Activated naive CD4-positive, alpha-beta T cell treated with anti-CD3 and anti-CD28 coated beads, Interleukin-2, amount 50 U/mL, for 16 hours (primary cell): ENCODE measurements around the gene HIGD1C.
"Not testable (repeated sequence)": the region's sequence is repeated elsewhere in the genome, so short reads cannot be mapped to it uniquely, and the experiment has no call there.

Experiments
- DNase-seq: peaks from one replicate; pipeline ENCODE4 v3.0.0-alpha.2; 2020

Gene HIGD1C

DNA sequence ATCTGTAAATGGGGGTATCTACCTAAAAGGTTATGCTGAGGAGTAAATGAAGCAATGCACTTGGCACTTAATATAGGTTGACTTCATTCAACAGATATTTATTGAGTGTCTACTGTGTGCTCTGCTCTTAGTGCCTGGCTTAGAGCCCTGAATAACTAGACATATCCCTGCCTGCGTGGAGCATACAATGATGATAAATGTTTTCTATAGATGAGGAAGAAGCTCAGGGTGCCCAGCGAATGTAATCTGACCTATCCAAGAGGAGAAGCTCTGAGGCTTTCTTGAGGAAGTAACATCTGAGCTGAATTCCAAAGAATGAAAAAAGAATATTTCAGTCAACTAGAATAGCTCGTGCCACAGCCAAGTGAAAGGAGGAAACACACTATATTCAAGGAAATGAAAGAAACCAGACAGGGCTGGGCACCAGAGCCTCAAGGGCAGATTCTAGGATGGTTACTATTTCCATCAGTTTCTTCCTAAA lies 17.9 kb upstream of the HIGD1C start:
- no peak for DNase-seq

DNA sequence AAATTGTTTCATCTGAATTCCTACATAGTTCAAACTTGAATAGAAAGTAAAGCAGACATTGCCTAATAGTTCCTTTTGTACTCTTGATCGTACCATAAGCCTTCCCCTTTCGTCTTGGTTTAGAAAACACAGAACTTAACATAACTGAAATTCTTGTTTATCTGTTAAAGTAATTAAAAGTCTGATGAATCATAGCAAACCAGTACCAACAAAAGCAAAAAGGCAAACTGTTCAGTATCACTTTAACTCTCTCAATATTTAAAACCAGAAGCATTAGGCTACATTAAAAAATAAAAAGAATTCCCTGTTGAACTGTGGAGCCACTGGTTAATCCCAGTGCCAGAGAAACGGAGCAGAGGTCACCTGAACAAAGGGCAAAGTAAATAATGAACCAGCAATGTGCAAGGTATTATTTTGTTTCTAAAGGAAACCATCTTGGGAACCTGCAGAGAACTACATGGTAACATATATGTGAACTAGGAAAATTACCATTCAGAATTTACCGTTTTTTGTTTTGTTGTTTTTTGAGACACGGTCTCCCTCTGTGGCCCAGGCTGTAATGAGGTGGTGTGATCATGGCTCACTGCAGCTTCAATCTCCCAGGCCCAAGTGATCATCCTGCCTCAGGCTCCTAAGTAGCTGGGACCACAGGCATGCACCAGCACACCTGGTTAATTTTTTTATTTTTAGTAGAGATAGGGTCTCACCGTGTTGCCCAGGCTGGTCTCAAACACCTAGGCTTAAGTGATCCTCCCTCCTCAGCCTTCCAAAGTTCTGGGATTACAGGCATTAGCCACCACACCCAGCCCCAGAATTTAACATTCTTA lies 17.1 kb upstream of the HIGD1C start:
- no peak for DNase-seq

DNA sequence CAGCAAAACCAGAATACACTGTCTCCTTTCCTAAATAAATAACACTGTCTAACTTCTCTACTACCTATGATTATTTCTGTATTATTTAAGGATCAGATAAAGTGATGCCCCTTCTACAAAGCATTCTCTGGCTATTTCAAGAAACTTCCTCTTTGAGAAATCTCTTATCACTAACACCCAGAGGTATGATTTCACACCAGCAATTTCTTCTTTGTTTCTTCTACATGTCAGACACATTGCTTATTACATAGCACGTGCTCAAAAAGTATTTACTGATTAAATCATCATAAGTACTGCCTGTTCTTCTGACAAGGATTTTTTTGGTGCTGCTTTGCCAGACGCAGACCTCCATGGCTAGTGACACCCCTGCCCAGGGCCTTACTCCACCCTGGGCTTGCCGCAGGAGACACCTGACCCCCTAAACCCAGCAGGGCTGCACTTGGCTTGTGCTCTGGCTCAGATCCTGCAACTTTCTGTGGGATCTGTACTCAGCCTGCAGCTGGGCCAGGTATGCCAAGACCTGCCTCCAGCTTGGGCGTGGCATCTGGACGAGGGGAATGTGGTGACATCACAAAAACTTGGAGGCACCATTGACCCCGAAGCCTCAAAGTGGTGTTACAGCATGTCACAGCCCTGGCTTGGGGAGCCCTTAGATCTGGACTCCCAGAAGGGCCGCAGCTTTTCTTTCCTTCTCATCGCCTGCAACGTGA lies 15.4 kb upstream of the HIGD1C start:
- no peak for DNase-seq

DNA sequence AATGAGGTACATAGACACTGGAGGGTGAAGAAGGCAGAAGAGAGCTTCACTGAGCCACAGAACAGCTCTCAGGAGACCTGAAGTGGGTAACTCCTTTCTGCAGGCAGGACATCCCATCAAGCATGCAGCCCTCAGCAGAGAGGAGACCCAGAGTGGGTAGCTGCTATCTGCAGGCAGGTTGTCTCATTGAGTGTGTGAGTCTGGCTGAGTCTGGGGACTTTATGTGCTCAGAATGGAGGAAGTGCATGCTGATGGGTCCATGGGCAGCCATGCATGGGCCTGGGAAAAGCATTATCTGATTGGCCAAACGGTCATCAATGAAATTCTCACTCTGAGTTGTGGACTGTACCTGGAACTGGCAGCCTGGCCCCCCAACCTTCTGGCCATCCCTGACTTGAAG lies 14.7 kb upstream of the HIGD1C start:
- no peak for DNase-seq

GRCh38 chr12:50947933-50948626 lies 4.3 kb upstream of the HIGD1C start:
- DNase-seq, result no peak

GRCh38 chr12:50948798-50949197 lies 3.5 kb upstream of the HIGD1C start:
- no peak for DNase-seq

- DNase-seq, result no peak
Observed at GRCh38 chr12:50949801-50950302, 2.5 kb upstream of the HIGD1C start.

- DNase-seq, result no peak
Observed at GRCh38 chr12:50951112-50951511, 1.2 kb upstream of the HIGD1C start.

- DNase-seq, result no peak
Observed at GRCh38 chr12:50953047-50953446, 703 bp downstream of the HIGD1C start.

- DNase-seq, result not testable (repeated sequence)
Observed at GRCh38 chr12:50954789-50955188, 2.4 kb downstream of the HIGD1C start.

DNA sequence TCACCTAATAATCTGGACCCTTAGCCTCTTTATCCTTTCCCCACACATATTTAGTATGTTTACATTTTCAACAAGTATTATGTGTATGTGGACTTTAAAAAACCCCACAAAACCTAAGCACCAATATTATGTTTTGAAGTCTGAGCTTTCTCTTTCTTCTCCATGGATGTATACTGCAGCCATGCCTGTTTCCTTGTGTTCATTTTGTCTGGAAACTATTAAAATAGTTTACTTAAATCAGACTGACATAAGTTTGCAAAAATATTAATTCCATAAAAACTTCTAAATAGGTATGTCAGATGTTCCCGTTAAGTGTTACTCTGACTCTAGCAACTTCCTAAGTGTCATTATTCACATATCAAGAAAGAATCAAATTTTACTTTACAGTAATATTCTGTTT lies 2.9 kb downstream of the HIGD1C start:
- DNase-seq, result no peak

- DNase-seq, result no peak
Observed at GRCh38 chr12:50955697-50956096, 3.4 kb downstream of the HIGD1C start.

DNA sequence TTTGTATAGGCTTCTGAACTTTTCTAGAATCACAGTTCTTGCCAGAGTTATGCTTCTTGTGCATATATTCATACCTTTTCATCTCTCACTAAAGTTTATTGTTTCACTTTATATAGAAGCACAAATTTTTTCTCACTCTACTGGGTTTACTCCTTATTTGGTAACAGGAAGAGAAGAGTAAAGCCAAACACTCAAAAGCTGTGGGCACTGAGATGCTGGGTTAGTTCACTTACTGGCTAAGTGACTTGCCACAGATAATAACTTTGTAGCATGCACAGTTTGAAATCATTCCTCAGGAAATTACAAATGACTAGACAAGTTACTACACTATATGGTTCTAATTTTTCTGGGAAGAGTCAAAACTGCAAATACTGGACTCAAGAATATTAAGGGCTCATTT lies 7.8 kb downstream of the HIGD1C start:
- no peak for DNase-seq

GRCh38 chr12:50961708-50962107 lies 9.4 kb downstream of the HIGD1C start:
- no peak for DNase-seq

- no peak for DNase-seq
Observed at GRCh38 chr12:50964432-50964831, 12.1 kb downstream of the HIGD1C start.

DNA sequence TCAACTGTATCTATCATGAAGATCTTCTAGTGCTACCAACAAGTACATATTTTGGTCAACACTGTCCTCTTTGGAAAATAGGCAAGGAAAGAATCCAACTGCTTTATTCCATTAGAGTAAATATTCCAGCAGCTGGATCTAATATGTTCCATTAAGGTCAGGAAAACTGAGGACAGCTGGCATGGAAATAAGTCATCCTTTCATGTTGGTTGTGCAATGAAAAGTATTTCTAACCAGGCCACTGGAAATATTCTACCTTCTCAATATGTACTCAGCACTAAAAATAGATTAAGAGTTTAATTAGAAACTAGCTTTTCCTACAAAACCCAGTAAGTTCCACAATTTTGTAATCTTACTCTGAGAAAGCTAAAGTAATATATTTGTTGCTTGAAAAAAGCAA lies 19.6 kb downstream of the HIGD1C start:
- no peak for DNase-seq

DNA sequence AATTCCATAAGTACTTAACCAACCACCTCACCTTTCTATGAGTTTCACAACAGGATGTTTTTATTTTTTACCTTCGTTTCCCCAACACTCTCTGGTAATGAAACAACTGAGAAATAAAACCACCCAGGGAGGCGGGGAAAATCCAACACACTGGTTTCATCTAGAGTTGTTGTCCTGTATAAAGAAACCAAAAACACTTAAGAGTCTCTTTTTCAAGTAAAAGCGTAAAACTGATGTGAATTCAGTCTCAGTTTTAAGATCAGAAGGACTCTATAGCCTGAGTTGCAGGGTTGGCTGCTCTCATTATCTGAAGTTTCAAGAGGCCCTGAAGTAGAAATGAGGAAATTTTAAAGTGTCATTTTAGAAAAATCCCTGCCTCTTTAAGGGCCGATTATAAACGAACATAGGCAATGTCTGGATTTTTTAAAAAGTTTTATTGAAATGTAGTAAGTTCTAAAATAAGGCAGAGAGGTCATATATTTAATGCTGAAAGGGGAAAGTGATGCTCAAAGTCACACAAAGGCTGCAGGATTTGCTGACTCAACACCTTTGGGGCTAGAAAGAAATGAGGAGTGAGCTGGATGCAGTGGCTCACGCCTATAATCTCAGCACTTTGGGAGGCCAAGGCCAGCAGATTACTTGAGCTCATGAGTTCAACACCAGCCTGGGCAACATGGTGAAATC lies 27.2 kb downstream of the HIGD1C start:
- peak; percentile 53 for DNase-seq

- DNase-seq, result no peak
Observed at GRCh38 chr12:50980545-50980944, 28.2 kb downstream of the HIGD1C start.

DNA sequence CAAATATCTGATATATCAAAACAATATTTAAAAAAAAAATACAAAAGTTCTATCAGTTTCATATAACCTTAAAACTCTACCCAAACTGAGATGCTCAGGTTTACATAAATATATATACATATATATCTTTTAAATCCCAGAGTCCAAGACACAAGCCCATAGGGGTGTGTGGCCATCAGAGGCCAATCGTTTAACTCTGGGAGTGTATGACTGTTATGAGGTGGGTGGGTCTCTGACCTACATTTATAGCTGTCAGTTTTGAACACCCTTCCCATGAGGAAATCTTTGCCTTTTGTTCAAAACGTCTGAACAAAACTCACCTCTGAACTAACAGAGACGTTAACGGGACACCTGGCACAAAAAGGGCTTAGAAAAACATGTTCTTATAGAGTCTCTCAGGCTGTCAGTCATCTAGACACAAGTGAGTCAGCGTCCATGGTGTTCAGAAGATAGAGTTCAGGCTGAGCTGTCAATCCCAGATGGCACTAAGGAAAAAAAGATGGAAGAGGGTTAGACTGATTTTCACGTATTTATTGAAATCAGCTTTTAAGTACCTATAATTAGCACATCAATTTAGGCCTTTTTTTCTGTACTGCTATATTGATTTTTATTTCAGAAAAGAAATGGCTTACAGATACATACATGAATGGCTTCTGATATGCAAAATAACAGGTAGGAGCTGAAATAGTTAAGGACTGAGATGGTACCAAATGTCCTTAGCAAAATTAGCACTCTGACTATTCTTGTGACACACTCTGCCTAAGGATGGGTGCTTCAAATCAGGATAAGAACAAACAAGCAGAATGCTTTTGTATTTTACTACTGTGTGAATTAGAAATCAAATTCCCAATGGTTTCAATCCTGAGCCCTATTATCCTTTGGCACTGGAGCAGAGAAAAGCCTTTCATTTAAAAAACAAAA lies 29.2 kb downstream of the HIGD1C start:
- DNase-seq, result no peak

DNA sequence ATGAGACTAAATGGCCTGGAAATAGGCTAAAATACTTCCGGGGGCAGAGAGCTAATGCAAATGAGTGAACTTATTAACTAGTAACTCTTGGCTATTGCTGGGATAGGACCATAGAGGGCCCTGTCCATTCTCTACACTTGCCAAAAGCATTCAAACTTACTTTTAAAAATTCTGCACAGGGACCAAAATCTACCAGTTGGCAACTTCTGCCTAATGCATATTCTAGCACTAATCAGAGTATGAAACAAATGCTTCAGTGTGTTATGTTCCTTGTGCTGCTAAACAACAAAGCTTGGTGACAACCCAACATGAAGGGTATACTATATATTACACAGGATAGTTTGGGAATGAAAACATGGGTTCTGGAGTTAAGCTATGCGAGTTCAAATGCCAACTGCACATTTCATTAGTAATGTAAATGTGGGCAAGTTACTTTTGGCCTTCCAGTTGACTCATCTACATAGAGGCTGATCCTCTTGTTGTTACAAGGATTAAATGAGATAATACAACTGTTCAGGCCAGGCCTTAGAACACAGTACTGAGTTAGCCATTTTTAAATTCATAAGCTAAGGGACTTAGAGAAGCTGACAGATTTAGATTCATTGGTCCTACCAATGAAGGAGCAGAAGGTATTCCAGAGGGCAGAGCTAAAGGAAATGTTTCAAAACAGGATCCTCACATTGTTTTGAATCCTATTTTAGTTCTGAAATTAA lies 32.4 kb downstream of the HIGD1C start:
- DNase-seq, result no peak

DNA sequence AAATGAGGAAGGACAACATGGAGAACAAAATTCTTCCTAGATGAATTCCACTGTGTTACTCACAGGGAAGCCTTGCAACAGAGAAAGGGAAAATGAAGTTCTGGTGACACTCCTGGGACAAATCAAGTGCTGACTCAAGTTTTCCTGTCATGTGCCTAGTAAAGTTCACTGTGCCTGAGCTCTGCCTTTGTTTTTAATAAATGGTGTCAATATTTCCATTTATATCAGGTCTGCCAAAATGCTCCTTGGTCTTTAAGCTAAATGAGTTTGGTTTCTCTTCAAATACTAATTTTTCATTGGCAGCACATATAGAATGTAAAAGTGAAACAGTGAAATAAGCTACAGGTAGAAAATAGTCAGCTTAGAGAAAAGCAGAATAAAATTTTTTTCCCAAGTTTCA lies 33.0 kb downstream of the HIGD1C start:
- no peak for DNase-seq
